MM.1S (cell line): Measurements from ENCODE around the gene NPSR1.

Experiments
- EZH2phosphoT487 ChIP-seq: fragments of 300-600 bp; sonication (generic); IDR thresholded peaks from 2 replicates; pipeline ENCODE4 v1.6.1; 2018; ENCODE audit warnings: antibody characterized with exemption, low read length
- TF ChIP-seq, protein P1 (sequence below): fragments of 300-600 bp; sonication (generic); IDR thresholded peaks from 2 replicates; pipeline ENCODE4 v1.5.1; 2016; ENCODE audit warnings: antibody characterized with exemption, low read length, mixed read lengths

DNA sequence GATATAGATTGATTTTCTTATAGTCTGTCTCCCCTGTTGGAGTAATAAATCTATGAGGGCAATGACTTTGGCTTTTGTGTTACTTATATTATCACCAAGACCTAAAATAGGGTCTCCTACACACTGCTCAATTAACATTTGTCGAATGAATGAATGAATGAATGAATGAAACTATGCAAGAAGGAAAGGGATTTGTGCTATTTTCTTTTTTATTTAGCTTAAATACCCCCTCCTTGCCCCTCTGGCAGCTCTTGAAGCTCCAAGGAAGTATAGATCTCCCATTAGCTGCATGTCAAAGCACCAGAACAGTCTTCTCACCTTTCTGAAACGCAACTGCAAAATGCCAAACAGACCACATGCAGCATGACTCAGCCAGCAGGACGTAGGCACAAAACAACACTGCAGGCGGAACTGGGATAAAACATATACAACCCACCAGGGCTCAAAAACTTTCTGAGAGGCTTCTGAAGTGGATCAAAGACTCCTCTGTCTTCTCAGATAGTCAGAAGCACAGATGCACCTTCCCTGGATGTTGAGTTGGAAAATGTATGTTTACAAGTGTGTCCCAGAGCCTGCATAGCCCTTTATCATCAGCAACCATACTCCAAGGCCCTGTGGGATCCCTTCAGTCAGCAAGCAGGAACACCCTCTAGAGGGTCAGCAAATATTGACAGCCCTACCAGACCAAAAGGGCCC, 187.8 kb downstream of the NPSR1 start:
- TF ChIP-seq, protein P1, sequence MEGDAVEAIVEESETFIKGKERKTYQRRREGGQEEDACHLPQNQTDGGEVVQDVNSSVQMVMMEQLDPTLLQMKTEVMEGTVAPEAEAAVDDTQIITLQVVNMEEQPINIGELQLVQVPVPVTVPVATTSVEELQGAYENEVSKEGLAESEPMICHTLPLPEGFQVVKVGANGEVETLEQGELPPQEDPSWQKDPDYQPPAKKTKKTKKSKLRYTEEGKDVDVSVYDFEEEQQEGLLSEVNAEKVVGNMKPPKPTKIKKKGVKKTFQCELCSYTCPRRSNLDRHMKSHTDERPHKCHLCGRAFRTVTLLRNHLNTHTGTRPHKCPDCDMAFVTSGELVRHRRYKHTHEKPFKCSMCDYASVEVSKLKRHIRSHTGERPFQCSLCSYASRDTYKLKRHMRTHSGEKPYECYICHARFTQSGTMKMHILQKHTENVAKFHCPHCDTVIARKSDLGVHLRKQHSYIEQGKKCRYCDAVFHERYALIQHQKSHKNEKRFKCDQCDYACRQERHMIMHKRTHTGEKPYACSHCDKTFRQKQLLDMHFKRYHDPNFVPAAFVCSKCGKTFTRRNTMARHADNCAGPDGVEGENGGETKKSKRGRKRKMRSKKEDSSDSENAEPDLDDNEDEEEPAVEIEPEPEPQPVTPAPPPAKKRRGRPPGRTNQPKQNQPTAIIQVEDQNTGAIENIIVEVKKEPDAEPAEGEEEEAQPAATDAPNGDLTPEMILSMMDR: no peak
- TF ChIP-seq EZH2phosphoT487: no peak
